K562 (cell line): Measurements from ENCODE around the gene PUS7. TPM values are rescaled to one million over a fixed set of nuclear protein-coding genes. Genes with fewer than 3 reads are reported as not detected.

ENCODE experiments used
- ATAC-seq: fragments of 200-7000 bp; cut with Tn5 transposase; 3 replicates; pipeline ENCODE4 v1.9.1; 2020; ENCODE audit warnings: moderate library complexity
- BruUV-seq: library from RNA; stranded (reverse); fragments of 400-500 nt; replicated peaks from 2 replicates; lab custom pipeline; 2021; lab: Mats Ljungman, UMichigan
- CTCF ChIA-PET: fragments of 300-600 bp; formaldehyde crosslinking; extraction: SDS; loops from one replicate; lab custom pipeline; 2021; ENCODE audit warnings: low intra/inter-chr PET ratio; lab: Yijun Ruan, JAX
- POLR2A ChIA-PET: fragments of 300-600, 350-650 bp; sonication (Branson Sonifier 250); formaldehyde crosslinking; extraction: SDS; loops from one replicate; lab custom pipeline; 2021; ENCODE audit warnings: antibody characterized with exemption, inconsistent platforms; lab: Yijun Ruan, JAX
- DNase-seq, 4 experiments: peaks; one replicate each; pipeline versions ENCODE4 v3.0.0 to v3.0.0-alpha.2; 2011 to 2018; ENCODE audit warnings: low spot score in 3 of 4, mixed read lengths in 3 of 4; ENCODE audit errors: extremely low read depth in 1 of 4
- FAIRE-seq: peaks from 2 replicates; lab custom pipeline; 2011; peaks lifted over from hg19 to GRCh38; lab: Jason Lieb, UNC
- H2AFZ ChIP-seq: 2 replicates; pipeline ENCODE4 v1.6.0; 2011; ENCODE audit warnings: low read depth, low read length, control low read depth, inconsistent platforms
- H3K27ac ChIP-seq: fragments of 200-600 bp; 3 replicates; pipeline ENCODE4 v1.8.0; 2011; ENCODE audit warnings: low read depth, mild to moderate bottlenecking, control low read depth, inconsistent platforms, low read length, moderate library complexity, mixed read lengths; ENCODE audit errors: extremely low read depth
- H3K27me3 ChIP-seq, 2 experiments: fragments of 300-600 bp in 1 of 2; 2 replicates in 1 of 2; 3 replicates in 1 of 2; pipeline versions ENCODE4 v1.6.0 to v1.8.0; 2011; ENCODE audit warnings: inconsistent platforms in 2 of 2, low read length in 2 of 2, mild to moderate bottlenecking in 1 of 2, mixed read lengths in 1 of 2, moderate library complexity in 1 of 2; ENCODE audit not compliant: control insufficient read depth in 2 of 2, insufficient read depth in 2 of 2
- H3K36me3 ChIP-seq: fragments of 300-600 bp; 3 replicates; pipeline ENCODE4 v1.8.0; 2011; ENCODE audit warnings: mild to moderate bottlenecking, low read length, inconsistent platforms; ENCODE audit not compliant: control insufficient read depth, insufficient read depth
- H3K4me1 ChIP-seq, 2 experiments: fragments of 200-600 bp in 1 of 2; replicated peaks in 1 of 2; 2 replicates in 1 of 2; 3 replicates in 1 of 2; pipeline versions ENCODE4 v1.5.1 to v1.8.0; 2011; ENCODE audit warnings: inconsistent platforms in 2 of 2, low read length in 2 of 2, mild to moderate bottlenecking in 1 of 2, mixed read lengths in 1 of 2, moderate library complexity in 1 of 2; ENCODE audit not compliant: control insufficient read depth in 2 of 2, insufficient read depth in 2 of 2
- H3K4me2 ChIP-seq: 2 replicates; pipeline ENCODE4 v1.6.1; 2011; ENCODE audit warnings: low read length, control low read depth, inconsistent platforms, mixed read lengths; ENCODE audit not compliant: insufficient read depth
- H3K4me3 ChIP-seq: fragments of 200-600 bp; sonication (generic), shearing (Covaris generic); 2 replicates; pipeline ENCODE4 v1.5.1; 2016; ENCODE audit warnings: control low read depth, inconsistent platforms
- H3K79me2 ChIP-seq: fragments of 200-600 bp; 3 replicates; pipeline ENCODE4 v1.8.0; 2011; ENCODE audit warnings: low read length, inconsistent platforms; ENCODE audit not compliant: control insufficient read depth, insufficient read depth
- H3K9ac ChIP-seq, 2 experiments: 2 replicates each; pipeline versions ENCODE4 v1.6.0 to v1.6.1; 2011; ENCODE audit warnings: low read depth in 2 of 2, low read length in 2 of 2, control low read depth in 1 of 2, inconsistent platforms in 1 of 2, mild to moderate bottlenecking in 1 of 2, mixed read lengths in 1 of 2; ENCODE audit not compliant: insufficient read depth in 1 of 2
- H3K9me1 ChIP-seq: one replicate; pipeline ENCODE4 v1.6.0; 2011; ENCODE audit warnings: inconsistent platforms, mild to moderate bottlenecking, low read length, moderate library complexity; ENCODE audit not compliant: control insufficient read depth, insufficient read depth
- H3K9me3 ChIP-seq: replicated peaks from 2 replicates; pipeline ENCODE4 v1.5.1; 2011; ENCODE audit warnings: low read depth, low read length, inconsistent platforms; ENCODE audit not compliant: control insufficient read depth, insufficient read depth
- H4K20me1 ChIP-seq: replicated peaks from 2 replicates; pipeline ENCODE4 v1.6.1; 2011; ENCODE audit warnings: low read length, inconsistent platforms, mixed read lengths; ENCODE audit not compliant: control insufficient read depth, insufficient read depth
- ARHGAP35 ChIP-seq: fragments of 450-650 bp; IDR thresholded peaks from 2 replicates; pipeline ENCODE4 v1.6.1; 2018; ENCODE audit not compliant: partially characterized antibody
- C11orf30 ChIP-seq: fragments of 450-650 bp; IDR thresholded peaks from 2 replicates; pipeline ENCODE4 v1.6.1; 2016; ENCODE audit warnings: low read depth, mild to moderate bottlenecking
- HEY1 ChIP-seq: fragments of 250-450 bp; sonication (Bioruptor Pico); IDR thresholded peaks from 2 replicates; pipeline ENCODE4 v1.5.0; 2020; ENCODE audit warnings: mild to moderate bottlenecking, moderate library complexity, borderline replicate concordance
- KLF1 ChIP-seq: fragments of 450-650 bp; IDR thresholded peaks from 2 replicates; pipeline ENCODE4 v1.6.1; 2016; ENCODE audit warnings: missing genetic modification characterization, missing compliant biosample characterization
- MAFG ChIP-seq: fragments of 450-650 bp; conservative IDR thresholded peaks from 2 replicates; pipeline ENCODE4 v1.6.1; 2016; ENCODE audit warnings: missing genetic modification characterization, missing compliant biosample characterization
- MITF ChIP-seq: IDR thresholded peaks from 2 replicates; pipeline ENCODE4 v1.6.1; 2014; ENCODE audit warnings: antibody characterized with exemption
- THAP7 ChIP-seq: fragments of 250-450 bp; sonication (Bioruptor Pico); IDR thresholded peaks from 2 replicates; pipeline ENCODE4 v1.5.0; 2021
- ZFPM2 ChIP-seq: fragments of 250-450 bp; sonication (Bioruptor Pico); IDR thresholded peaks from 2 replicates; pipeline ENCODE4 v1.5.1; 2022; ENCODE audit warnings: mild to moderate bottlenecking
- ZNF316 ChIP-seq: fragments of 450-650 bp; IDR thresholded peaks from 2 replicates; pipeline ENCODE4 v1.6.1; 2016
- WGBS: fragments of 100-300 bp; shearing (Covaris generic); methylation state at CpG from one replicate; pipeline ENCODE4 v1.1.6; 2016; ENCODE audit warnings: low coverage, mixed read lengths; ENCODE audit not compliant: insufficient coverage; ENCODE audit errors: missing lambda C conversion rate; 5-methylcytosine and 5-hydroxymethylcytosine counted together
- in situ Hi-C: fragments of 300-500 bp; cut with MboI; formaldehyde crosslinking; loops from 4 replicates; pipeline ENCODE4 v1.15.0; 2018; ENCODE audit warnings: inconsistent platforms, mixed read lengths
- intact Hi-C: fragments of 100-400 bp; cut with micrococcal nuclease; formaldehyde crosslinking; loops from 2 replicates; pipeline ENCODE4 v1.14.2; 2022
- polyA plus RNA-seq, 8 experiments: library from polyadenylated mRNA; depleted of rRNA in 4 of 8; stranded (reverse) in 5 of 8; unstranded in 3 of 8; fragments of >200 nt; fragmentation: Nextera tagmentation in 2 of 8; fragmentation: Illumina TruSeq in 1 of 8; extraction: Ambion mirVana in 2 of 8; extraction: Trizol in 1 of 8; gene quantifications; 2 replicates each; pipeline versions ENCODE4 v1.2.1 to v1.2.3, GENCODE V29; 2011 to 2014; ENCODE audit warnings: inconsistent platforms in 1 of 8, missing spikeins in 1 of 8
- total RNA-seq, 7 experiments: library from RNA; depleted of rRNA in 6 of 7; stranded (reverse); fragments of >200 nt in 6 of 7; fragmentation: Illumina TruSeq in 2 of 7; extraction: Trizol in 2 of 7; gene quantifications; 2 replicates each; pipeline versions ENCODE4 v1.2.1 to v1.2.3, GENCODE V29; 2011 to 2021; ENCODE audit warnings: low replicate concordance in 1 of 7
- TF ChIP-seq, protein P1 (sequence below): fragments of 450-650 bp; IDR thresholded peaks from 2 replicates; pipeline ENCODE4 v1.6.1; 2018; ENCODE audit not compliant: partially characterized antibody

PUS7 gene
- total and polyA plus RNA-seq, 9 of the 15 experiments (the other 6 are each of a cell fraction or from before 2014, with no cell fraction given): 15.1 to 95.6 (median 63.2) TPM

- Histone ChIP-seq H3K9me3 (no peaks in the 10 kb centered on the region), H3K27me3 (no peaks in the 10 kb centered on the region), H3K27ac (no peak overlapping the region), H3K79me2 (no peaks in the 10 kb centered on the region), H3K4me2 (no peak overlapping the region), H3K36me3 (peaks cover 29% of the 10 kb centered on the region; the same call in 2 of the 3 replicates), H3K4me1 (no peaks in the 10 kb centered on the region; a peak in 1 of 5 replicates), H3K9me1 (no peaks in the 10 kb centered on the region), H3K9ac (no peak overlapping the region), H2AFZ (no peak overlapping the region), H4K20me1 (no peaks in the 10 kb centered on the region), H3K4me3 (no peak overlapping the region)
- POLR2A ChIA-PET: interaction anchor here (0.6 to 0.9 kb wide), 3 partner anchors 11 to 57 kb away, joined by 3 read pairs; no protein-coding TSS in a partner anchor
- in situ Hi-C loops: no loop called here
- FAIRE-seq: no peak
- TF ChIP-seq ZFPM2 (CRISPR knock-in tag) (no peak), ARHGAP35 (no peak), ZNF316 (peak; percentile 60; the same call in 1 of the 2 replicates), KLF1 (tag) (no peak), THAP7 (CRISPR knock-in tag) (no peak), MITF (no peak), MAFG (tag) (0 out of 2 replicates have a peak, but pooled peaks have one; percentile 16), C11orf30 (peak; percentile 58), HEY1 (CRISPR knock-in tag) (no peak)
- TF ChIP-seq, protein P1, sequence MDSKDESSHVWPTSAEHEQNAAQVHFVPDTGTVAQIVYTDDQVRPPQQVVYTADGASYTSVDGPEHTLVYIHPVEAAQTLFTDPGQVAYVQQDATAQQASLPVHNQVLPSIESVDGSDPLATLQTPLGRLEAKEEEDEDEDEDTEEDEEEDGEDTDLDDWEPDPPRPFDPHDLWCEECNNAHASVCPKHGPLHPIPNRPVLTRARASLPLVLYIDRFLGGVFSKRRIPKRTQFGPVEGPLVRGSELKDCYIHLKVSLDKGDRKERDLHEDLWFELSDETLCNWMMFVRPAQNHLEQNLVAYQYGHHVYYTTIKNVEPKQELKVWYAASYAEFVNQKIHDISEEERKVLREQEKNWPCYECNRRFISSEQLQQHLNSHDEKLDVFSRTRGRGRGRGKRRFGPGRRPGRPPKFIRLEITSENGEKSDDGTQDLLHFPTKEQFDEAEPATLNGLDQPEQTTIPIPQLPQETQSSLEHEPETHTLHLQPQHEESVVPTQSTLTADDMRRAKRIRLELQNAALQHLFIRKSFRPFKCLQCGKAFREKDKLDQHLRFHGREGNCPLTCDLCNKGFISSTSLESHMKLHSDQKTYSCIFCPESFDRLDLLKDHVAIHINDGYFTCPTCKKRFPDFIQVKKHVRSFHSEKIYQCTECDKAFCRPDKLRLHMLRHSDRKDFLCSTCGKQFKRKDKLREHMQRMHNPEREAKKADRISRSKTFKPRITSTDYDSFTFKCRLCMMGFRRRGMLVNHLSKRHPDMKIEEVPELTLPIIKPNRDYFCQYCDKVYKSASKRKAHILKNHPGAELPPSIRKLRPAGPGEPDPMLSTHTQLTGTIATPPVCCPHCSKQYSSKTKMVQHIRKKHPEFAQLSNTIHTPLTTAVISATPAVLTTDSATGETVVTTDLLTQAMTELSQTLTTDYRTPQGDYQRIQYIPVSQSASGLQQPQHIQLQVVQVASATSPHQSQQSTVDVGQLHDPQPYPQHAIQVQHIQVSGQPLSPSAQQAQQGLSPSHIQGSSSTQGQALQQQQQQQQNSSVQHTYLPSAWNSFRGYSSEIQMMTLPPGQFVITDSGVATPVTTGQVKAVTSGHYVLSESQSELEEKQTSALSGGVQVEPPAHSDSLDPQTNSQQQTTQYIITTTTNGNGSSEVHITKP: no peak
- CTCF ChIA-PET: no interaction called here
- 40% methylated on average over 3 of the region's 3 CpGs for WGBS
- peak in 1 of 4 experiments; percentile 10 for DNase-seq
- intact Hi-C loops: no loop called here
- ATAC-seq: no peak
- BruUV-seq: no TSS peak
Observed at GRCh38 chr7:105454095-105454747, 67.8 kb downstream of the PUS7 start.
